NK-92 (cell line): ENCODE data around the gene ZSWIM6.

Experiments
- DNase-seq: peaks from one replicate; lab custom pipeline; 2025; ENCODE audit not compliant: unreplicated experiment; lab: John Stamatoyannopoulos, UW

ZSWIM6 gene

GRCh38 chr5:61357745-61358144 lies 25.7 kb downstream of the ZSWIM6 start:
- no peak for DNase-seq

GRCh38 chr5:61362796-61363368 lies 30.8 kb downstream of the ZSWIM6 start:
- no peak for DNase-seq

GRCh38 chr5:61363401-61364114 lies 31.5 kb downstream of the ZSWIM6 start:
- DNase-seq = no peak

- no peak for DNase-seq
Observed at GRCh38 chr5:61366497-61367240, 34.6 kb downstream of the ZSWIM6 start.

- no peak for DNase-seq
Observed at GRCh38 chr5:61370506-61370905, 38.4 kb downstream of the ZSWIM6 start.

- no peak for DNase-seq
Observed at GRCh38 chr5:61371474-61371873, 39.4 kb downstream of the ZSWIM6 start.

- DNase-seq = no peak
Observed at GRCh38 chr5:61379677-61380076, 47.6 kb downstream of the ZSWIM6 start.

- no peak for DNase-seq
Observed at GRCh38 chr5:61381968-61382367, 49.9 kb downstream of the ZSWIM6 start.

GRCh38 chr5:61385627-61386026 lies 53.6 kb downstream of the ZSWIM6 start:
- no peak for DNase-seq

GRCh38 chr5:61386045-61386800 lies 54.2 kb downstream of the ZSWIM6 start:
- no peak for DNase-seq

- no peak for DNase-seq
Observed at GRCh38 chr5:61389609-61390008, 57.6 kb downstream of the ZSWIM6 start.

- no peak for DNase-seq
Observed at GRCh38 chr5:61394078-61394704, 62.1 kb downstream of the ZSWIM6 start.

- DNase-seq = no peak
Observed at GRCh38 chr5:61394793-61395192, 62.7 kb downstream of the ZSWIM6 start.

GRCh38 chr5:61397238-61397637 lies 65.2 kb downstream of the ZSWIM6 start:
- DNase-seq = no peak

- DNase-seq = no peak
Observed at GRCh38 chr5:61397937-61398336, 65.9 kb downstream of the ZSWIM6 start.

GRCh38 chr5:61398440-61398839 lies 66.4 kb downstream of the ZSWIM6 start:
- no peak for DNase-seq

- no peak for DNase-seq
Observed at GRCh38 chr5:61399679-61400078, 67.6 kb downstream of the ZSWIM6 start.

GRCh38 chr5:61401726-61402125 lies 69.7 kb downstream of the ZSWIM6 start:
- DNase-seq = no peak

GRCh38 chr5:61402244-61402823 lies 70.3 kb downstream of the ZSWIM6 start:
- DNase-seq = no peak

- DNase-seq = no peak
Observed at GRCh38 chr5:61402970-61403900, 71.2 kb downstream of the ZSWIM6 start.
